ENCODE results near the gene SYT10.
"Not testable (repeated sequence)": the region's sequence is repeated elsewhere in the genome, so short reads cannot be mapped to it uniquely, and the experiment has no call there.

SYT10 gene, protein sequence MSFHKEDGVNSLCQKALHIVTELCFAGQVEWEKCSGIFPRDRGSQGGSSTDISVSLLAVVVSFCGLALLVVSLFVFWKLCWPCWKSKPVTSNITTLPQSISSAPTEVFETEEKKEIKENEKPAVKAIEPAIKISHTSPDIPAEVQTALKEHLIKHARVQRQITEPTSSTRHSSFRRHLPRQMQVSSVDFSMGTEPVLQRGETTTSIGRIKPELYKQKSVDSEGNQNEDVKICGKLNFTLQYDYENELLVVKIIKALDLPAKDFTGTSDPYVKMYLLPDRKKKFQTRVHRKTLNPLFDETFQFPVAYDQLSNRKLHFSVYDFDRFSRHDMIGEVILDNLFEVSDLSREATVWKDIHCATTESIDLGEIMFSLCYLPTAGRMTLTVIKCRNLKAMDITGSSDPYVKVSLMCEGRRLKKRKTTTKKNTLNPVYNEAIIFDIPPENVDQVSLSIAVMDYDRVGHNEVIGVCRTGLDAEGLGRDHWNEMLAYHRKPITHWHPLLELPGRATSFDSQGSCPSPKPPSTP

DNA sequence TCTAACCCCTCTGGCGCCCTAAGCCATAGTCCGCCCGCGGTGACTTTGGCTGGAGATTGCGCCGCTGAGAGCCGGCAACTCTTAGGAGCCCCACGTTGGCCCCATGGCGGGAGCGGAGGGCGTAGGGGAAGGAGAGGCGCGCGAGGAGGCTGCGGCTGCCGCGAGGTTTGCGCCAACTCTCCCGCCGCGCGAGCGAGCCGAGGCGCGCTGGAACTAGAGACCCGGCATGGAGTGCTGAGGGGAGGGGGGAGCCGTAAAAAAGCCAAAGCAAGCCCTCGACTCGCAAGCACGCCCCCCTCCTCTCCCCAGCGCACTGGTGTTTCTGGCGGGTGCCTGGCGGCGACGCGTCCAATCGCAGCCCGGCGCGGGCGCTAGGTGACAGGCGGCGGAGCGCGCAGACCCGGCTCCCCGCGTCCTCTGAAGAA lies at the start of gene SYT10:
Gene SYT10 (minus strand): TSS at position 233 of the 425 bp plus-strand sequence. CDS start 297 bp downstream, outside the sequence.
- in situ Hi-C loops (cut with MboI; ENCODE audit: low sequenced_read_pairs), result no loop called here

DNA sequence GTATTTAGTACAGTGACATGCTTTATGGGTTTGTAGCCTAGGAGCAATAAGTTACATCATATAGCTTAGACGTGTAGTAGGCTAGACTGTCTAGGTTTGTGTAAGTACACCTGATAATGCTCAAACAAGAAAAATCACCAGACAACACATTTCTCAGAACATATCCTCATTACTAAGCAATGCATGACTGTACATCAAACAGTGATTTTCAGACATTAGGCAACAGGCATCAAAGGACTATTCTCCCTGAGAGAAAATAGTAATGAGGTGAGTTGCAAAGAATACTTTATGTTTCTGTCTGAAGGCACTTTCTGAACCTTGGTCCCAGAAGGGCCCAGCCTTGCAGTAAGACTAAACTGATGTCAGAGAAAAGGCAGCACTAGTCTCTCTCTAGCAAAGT lies 48.4 kb upstream of the SYT10 start:
- in situ Hi-C loops (cut with MboI; ENCODE audit: low sequenced_read_pairs), result no loop called here

DNA sequence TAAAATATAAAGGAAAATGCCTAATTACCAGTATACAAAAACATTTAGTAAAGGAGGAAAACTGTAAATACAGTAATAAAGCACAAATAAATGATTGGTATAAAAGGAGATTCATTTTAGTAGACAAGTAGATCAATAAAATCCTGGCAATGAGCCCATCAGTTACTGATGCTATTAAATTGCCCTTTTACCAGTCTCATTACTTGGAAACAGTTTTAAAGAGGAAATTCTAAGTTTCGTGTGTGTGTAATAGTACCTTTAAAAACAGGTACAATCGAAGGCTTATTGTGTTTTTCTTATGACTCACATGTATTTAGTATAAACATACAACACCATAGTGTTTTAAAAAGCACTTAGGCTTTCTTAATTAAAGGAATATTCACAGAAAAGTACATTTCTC lies 46.4 kb upstream of the SYT10 start:
- in situ Hi-C loops (cut with MboI; ENCODE audit: low sequenced_read_pairs), result no loop called here

DNA sequence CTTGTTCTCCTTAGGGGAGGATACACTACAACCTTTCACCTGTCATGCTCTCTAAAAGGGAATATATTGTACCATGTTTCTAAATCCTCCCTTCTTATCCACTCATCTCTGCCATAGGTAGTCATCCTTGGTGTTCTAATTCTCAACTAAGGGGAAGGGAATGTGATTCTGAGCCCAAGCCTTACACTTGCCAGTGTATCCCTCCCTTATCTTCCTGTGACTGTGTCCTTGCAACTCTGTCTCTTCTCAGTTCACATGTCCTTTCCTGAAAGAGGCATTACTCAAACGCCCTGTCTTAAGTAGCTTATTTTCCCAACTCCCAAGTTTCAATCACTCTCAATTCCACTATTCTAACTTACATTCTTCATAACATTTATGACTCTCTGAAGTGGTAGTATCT lies 44.5 kb upstream of the SYT10 start:
- in situ Hi-C loops (cut with MboI; ENCODE audit: low sequenced_read_pairs), result no loop called here

DNA sequence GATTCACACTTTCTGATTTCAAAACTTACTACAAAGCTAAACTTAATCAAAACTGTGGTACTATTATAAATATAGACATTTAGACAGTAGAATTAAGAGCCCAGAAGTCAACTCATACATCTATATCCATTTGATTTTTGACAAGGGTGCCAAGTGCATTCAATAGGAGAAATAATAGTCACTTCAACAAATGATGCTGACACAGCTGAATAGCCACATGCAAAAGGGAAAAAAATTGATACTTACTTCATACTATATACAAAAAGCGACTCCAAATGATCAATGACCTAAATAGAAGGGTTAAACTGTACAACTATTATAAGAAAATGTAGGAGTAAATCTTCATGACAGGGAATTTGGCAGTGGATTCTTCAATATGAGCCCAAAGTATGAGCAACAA lies 40.7 kb upstream of the SYT10 start:
- in situ Hi-C loops (cut with MboI; ENCODE audit: low sequenced_read_pairs), result no loop called here

DNA sequence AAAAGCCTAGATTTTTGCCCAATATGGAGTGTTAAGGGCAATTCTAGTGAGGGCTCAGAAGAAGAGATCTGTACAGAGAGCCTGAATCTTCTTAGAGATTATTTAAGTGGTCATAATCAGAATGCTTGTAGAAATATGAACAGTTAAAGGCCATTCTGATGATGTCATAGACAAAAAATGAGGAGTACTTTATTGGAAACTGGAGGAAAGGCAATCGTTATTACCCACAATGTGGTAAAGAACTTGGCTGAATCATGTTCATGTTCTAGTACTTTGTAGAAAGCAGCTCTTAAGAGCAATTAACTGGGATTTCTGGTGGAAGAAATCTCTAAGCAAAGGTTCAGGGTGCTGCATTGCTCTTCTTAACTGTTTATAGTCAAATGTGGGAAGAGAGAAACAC lies 36.4 kb upstream of the SYT10 start:
- in situ Hi-C loops (cut with MboI; ENCODE audit: low sequenced_read_pairs), result no loop called here

DNA sequence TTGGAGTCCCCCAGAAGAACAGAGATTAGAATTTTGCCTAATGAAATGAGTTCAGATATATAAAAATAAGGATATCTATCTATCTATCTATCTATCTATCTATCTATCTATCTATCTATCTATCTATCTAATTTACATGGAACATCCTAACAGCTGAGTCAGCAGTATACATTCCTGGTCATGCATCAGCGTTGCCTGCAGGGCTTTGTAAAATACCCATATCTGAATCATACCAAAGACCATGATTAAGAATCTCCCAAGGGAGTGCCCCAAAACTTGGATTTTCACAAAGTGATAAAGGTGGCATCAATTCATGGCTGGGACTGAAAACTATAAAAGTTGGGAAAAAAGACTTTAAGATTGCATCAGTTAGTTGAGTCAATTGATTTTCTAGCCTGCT lies 32.7 kb upstream of the SYT10 start:
- in situ Hi-C loops (cut with MboI; ENCODE audit: low sequenced_read_pairs), result no loop called here

DNA sequence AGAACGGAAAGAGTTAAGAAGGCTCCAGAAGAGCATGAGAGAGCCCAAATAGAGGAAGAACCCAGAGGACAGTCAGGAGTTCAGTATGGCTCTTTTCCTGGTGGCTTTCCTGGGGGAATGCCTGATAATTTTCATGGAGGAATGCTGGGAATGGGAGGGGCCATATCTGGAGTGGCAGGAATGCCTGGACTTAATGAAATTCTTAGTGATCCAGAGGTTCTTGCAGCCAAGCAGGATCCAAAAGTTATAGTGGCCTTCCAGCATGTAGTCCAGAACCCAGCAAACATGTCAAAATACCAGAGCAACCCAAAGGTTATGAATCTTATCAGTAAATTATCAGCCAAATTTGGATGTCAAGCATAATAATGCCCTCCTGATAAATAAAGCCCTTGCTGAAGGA lies 15.5 kb upstream of the SYT10 start:
- in situ Hi-C loops (cut with MboI; ENCODE audit: low sequenced_read_pairs), result no loop called here

DNA sequence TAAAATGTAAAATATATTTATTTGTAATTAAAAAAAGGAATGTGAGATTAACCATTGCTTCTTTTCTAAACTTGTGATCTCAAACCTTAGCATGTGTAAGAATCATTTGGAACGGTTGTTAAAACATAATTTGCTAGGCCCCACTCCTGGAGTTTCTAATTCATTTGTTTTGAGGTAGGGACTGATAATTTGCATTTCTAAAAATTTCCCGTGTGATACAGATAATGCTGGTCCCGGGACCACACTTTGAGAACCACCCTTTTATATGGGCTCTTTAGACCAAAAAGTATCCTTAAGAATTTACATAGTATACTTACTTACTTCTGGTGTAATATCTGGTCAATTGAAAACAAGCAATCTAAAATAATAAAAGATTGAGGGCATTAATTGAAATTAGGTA lies 10.9 kb upstream of the SYT10 start:
- in situ Hi-C loops (cut with MboI; ENCODE audit: low sequenced_read_pairs), result no loop called here

DNA sequence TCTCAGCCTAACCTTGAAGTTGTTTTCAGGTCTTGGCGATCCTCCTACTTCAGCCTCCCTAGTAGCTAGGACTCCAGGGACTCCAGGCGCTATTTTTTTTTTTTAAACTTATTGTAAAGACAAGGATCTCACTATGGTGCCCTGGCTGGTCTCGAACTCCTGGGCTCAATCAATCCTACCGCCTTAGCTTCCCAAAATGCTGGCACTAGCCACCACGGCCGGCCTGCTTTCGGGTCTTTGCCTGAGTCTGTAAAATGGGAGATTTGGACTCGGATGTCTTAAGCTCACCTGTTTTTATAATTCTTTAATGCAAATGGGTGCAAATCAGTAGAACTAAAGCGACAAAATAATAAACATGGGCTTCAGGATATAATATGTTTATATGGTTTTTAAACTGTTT lies 858 bp upstream of the SYT10 start:
- in situ Hi-C loops (cut with MboI; ENCODE audit: low sequenced_read_pairs), result no loop called here

DNA sequence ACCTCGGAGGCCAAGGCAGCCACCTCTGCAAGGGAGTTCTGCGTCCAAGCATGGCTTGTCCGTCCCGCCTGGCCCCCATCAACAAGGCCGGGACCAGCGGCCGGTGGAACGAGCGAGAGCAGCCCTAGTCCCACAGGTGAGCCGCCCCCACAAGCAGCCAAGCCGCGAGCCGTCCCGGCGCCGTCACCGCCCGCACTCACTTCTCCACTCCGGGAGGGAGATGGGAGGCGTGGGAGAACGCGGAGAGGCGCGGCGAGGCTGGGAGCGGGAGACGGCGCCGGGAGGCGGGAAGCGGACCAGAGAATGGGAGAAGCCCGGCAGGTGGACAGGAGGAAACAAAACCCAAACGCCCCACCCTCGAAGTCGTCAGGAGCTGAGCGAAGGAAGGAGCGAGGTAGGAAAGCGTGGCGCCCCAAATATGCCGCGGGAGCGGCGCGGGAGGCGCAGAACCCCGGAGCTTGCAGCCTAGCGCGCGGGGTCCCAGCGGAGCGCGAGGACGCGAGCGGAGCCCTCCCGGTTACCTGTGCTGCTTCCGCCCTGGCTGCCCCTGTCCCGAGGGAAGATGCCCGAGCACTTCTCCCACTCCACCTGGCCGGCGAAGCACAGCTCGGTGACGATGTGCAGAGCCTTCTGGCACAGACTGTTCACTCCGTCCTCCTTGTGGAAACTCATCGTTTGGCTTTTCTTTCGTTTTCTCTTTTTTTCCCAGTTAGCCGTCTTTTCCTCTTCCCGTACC lies 600 bp downstream of the SYT10 start:
- in situ Hi-C loops (cut with MboI; ENCODE audit: low sequenced_read_pairs), result no loop called here

DNA sequence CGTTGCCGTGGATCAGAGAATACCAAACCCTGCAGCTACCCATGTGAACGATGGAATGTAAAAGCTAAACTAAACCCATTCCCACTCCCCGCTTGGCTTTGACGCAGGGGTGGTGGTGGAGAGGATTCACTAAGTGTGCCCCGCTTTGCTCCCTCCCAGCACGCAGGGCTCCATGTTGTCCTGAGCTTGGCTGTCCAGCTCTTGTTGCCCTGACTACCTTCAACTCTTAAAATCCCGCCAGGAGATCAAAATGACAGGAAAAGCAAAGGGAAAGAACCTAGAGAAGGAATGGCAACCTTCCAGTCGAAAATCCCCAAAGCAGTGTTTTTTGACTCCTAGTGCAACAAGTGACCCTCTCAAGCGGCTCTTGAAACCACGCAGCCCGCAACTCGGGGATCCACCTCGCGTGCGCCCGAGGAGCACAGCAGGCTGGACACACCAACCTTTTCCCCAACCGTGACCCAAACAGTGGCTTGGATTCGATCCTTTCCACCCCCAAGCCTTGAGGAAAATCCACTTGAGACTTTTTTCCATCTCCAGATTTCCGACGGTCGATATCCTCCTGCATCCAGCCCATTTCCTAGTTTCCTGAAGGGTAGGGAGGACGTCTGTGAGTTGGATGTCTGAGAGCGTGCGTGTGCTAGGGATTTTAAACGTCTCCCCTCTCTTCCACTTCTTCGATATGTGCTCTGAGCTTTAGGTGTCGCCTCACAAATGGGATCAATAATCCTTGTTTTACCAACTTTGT lies 1.4 kb downstream of the SYT10 start:
- in situ Hi-C loops (cut with MboI; ENCODE audit: low sequenced_read_pairs), result no loop called here

DNA sequence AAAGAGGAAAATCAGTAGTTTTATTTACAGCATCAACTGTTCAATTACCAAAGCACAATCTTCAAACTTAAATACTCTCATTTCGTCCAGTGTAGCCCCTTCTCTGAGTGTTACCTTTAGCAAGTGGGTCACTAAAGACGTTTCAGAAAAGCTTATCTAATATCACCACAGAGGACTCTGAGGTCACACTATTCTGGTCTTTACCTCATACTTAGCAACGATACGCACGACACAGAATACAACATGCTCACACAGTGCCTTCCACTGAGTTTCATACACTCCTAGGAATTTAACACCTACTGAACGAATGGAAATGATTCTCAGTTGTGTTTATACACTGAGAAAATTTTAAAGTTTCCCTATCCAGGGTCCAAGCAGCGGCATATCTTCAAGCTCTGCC lies 2.0 kb downstream of the SYT10 start:
- in situ Hi-C loops (cut with MboI; ENCODE audit: low sequenced_read_pairs), result no loop called here

DNA sequence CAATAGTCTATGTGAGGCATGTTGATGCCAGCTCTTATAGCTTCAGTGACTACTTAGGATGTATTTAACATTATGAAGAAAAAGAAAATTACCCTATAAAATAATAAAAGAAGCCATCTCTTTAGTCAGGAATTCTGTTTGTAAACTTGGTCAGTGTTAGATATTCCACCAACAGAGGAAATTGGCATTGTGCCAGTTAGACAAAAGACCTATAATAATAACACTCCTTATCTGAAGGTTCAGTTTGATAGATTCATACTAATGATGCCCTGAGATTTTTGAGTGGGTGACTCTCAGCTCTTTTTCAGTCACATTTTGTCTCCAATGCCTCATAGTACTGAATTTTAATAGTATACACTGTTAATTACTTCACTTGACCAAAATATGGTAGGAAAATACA lies 6.6 kb downstream of the SYT10 start:
- in situ Hi-C loops (cut with MboI; ENCODE audit: low sequenced_read_pairs), result no loop called here

DNA sequence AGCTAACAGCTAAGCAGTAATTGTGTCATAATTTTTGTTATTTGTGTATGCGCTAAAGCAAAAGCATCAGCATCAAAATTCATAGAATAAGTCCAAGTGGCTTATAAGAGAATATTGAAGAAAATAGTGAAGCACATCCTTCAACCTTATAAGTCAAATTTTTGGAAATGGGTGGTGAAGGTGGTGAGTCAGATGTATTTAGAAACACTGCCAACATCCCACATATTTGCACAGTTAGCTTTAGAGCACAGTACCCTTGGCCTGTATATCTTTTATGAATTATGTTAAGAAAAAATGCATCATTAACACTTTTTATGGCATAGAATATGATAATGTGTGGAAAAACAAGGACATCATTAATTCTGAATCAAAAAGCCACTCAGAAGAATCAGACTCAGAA lies 8.0 kb downstream of the SYT10 start:
- in situ Hi-C loops (cut with MboI; ENCODE audit: low sequenced_read_pairs), result no loop called here

DNA sequence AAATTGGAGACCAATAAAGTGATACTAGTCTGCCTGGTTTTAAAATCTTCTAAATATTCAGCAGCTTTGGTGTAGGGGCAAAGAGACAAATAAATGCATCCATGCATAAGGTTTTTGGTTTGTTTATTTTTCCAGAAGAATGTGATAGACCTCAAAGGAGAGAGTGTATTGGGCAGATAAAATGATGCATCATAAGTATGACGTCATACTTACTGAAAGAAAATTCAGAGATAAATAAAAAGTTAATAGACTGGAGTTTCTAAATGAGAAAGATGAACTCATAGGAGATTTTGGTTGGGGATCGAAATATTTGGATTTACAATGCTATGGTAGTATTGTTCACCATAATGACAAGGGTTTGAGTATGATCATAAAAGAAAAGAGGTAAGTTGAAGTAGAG lies 10.2 kb downstream of the SYT10 start:
- in situ Hi-C loops (cut with MboI; ENCODE audit: low sequenced_read_pairs), result no loop called here

DNA sequence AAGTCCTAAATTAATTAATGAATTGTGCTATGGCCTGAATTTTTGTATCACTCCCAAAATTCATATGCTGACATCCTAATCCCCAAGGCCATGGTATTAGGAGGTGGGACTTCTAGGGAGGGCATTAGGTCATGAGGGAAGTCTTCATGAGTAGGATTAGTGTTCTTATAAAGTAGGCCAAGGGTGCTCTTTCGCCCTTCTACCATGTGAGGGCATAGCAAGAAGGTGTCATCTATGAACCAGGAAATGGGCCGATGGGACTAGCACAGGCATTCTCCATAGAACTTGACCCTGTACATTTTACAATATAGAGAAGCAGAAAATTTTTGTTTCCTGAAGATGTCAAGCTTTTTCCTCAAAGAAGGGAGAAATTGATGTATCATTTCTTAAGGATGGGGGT lies 12.5 kb downstream of the SYT10 start:
- in situ Hi-C loops (cut with MboI; ENCODE audit: low sequenced_read_pairs), result no loop called here

DNA sequence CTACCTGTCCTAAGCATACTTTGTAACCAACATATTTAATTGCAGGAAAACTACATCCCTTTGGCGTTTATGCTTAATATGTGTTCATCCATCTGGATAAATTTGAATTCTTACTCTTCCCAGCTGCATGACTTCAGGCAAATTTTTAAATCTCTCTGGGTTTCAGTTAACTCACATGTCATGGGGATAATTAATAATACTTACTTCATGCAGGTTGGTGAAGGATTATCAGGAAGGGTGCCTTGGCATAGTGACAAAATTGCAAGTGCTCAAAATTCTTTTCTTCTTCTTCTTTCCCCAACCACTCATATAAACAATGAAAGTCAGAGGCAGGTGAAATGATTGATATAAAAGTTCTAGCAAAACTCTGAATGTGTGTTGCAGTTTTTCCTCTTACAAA lies 15.9 kb downstream of the SYT10 start:
- in situ Hi-C loops (cut with MboI; ENCODE audit: low sequenced_read_pairs), result no loop called here

DNA sequence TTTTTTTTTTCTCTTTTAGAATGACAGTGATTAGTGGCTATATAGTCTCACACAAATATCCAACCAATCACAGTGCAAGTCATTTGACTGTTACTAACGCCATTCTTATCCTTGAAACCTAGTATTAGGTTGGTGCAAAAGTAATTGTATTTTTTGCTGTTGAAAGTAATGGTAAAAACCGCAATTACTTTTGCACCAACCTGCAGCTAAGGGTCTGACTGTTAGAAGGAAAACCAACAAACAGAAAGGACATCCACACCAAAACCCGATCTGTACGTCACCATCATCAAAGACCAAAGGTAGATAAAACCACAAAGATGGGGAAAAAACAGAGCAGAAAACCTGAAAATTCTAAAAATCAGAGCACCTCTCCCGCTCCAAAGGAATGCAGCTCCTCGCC lies 27.2 kb downstream of the SYT10 start:
- in situ Hi-C loops (cut with MboI; ENCODE audit: low sequenced_read_pairs), result not testable (repeated sequence)

DNA sequence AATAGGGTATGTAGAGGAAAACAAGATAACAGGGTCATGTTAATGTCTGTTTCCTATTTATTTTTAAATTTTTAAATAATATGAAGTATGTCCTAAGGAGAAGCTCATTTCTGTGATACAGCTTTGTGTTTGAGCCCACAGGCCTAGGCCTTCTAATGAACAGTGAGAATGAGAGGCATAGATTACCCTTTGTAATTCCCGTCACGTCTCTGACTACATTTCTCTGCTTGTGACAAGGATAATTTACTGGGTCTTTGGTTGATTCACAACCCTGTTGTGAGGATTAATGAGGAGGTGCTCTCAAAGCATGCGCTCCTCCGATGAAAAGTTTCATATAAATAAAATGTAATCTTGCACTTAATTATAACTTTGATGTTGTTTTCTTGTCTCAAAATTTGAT lies 56.1 kb downstream of the SYT10 start:
- in situ Hi-C loops (cut with MboI; ENCODE audit: low sequenced_read_pairs), result no loop called here

DNA sequence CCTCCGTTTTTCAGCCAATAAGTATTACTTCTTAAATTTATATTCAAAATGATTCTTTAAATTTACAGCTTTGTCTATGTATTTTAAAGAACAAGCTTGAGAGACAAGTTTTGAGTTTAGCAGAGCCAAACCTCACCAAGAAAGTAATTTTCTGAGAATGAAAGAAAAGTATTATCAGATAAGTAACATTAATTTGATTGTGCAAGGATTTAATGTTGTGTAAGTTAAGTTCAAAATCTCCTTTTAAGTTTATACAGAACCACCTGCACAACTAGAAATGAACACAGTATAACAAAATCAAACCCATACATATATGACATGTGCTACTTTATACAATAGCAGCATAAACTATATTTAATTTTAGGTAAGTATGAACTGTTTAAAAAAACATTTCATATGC lies 63.5 kb downstream of the SYT10 start:
- in situ Hi-C loops (cut with MboI; ENCODE audit: low sequenced_read_pairs), result no loop called here

DNA sequence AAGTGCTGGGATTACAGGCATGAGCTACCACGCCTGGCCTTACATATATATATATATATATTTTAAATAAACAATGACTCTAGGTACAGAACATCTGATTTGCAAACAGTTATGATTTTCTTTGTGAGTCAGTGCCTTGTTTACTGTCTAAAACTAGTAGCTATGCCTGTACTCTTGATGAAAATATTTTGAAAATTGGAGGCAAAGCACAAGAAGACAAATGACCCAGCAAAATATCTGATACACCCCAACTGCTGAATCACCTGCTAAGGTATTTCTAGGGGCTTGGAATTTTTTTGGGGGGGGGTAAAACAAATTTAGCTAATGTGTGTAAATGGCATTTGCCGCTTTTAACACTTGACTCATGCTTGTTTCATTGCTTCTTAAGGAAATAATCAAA lies 69.3 kb downstream of the SYT10 start:
- in situ Hi-C loops (cut with MboI; ENCODE audit: low sequenced_read_pairs), result no loop called here
